Epithelial cell of proximal tubule (primary cell): ENCODE measurements around the gene NMT2. TPM values are rescaled to one million over a fixed set of nuclear protein-coding genes. Genes with fewer than 3 reads are reported as not detected.

Experiments
- DNase-seq: peaks from one replicate; pipeline ENCODE4 v3.0.0-alpha.2; 2011; ENCODE audit warnings: low read depth
- H3K4me3 ChIP-seq: 2 replicates; pipeline ENCODE4 v1.5.1; 2011; ENCODE audit warnings: low read depth, mild to moderate bottlenecking, low read length
- CTCF ChIP-seq: conservative IDR thresholded peaks from 2 replicates; pipeline ENCODE4 v1.5.1; 2012; ENCODE audit warnings: low read depth, mild to moderate bottlenecking, low read length
- total RNA-seq: library from RNA; depleted of rRNA; stranded (reverse); fragments of >200 nt; gene quantifications from 2 replicates; pipeline ENCODE4 v1.2.3, GENCODE V29; 2015

NMT2 gene
- total RNA-seq, 1 donor from 2014 or later = 28.5 TPM

- TF ChIP-seq CTCF = no peak
- H3K4me3 ChIP-seq = peak overlapping the region; percentile 83
- DNase-seq = no peak
Observed at GRCh38 chr10:15096661-15097010, 71.9 kb downstream of the NMT2 start.

GRCh38 chr10:15092855-15093408 is 75.6 kb downstream of the NMT2 start:
- no peak for DNase-seq
- no peak overlapping the region for H3K4me3 ChIP-seq
- TF ChIP-seq CTCF = no peak

GRCh38 chr10:15091418-15091817 is 77.1 kb downstream of the NMT2 start:
- no peak for DNase-seq
- no peak overlapping the region for H3K4me3 ChIP-seq
- TF ChIP-seq CTCF = no peak

DNA sequence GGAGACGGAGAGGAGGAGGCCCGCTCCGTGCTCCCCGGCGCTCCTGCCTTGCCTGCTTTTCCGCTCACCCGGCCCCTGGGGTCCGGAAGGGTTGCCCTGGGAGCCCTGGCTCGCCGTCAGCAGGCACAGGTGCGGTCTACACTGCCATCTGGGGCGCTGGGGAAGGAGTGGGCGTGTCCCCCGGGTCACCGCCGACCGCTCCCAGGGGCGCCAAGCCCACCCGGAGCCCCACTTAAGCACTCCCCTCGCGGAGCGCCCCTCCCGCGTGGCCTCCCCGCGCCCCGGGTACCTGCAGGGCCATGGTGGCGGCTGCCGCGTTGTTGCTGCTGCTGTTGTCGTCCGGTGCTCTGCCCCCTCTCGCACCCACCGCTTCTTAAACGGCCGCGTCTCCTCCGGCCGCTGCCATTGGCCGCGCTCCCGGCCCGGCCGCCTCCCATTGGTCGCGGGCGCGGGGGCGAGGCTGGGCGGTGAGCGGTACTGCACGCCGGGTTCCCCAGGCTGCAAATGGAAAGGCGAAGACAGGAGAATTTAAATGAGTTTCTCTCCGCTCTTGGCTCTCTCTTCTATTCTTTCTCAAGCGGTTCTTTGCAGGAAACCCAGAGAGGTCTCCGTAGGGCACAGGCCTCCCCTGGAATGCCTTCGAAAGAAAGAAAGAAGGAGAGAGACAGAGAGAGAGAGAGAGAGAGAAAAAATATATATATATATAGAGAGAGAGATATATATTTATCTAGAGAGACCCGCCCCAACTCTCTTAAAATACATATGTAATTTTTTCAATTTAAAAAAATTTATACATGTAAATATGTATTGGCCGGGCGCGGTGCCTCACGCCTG is 79.8 kb downstream of the NMT2 start, which contains the start of gene ACBD7:
Gene ACBD7, minus strand, starts transcription at position 349 of the 834 bp plus-strand sequence. Its CDS starts 48 bp downstream, at position 301.
- no peak for DNase-seq
- TF ChIP-seq CTCF = peak; percentile 15
- peak within 1 kb of the TSS; percentile 67 for H3K4me3 ChIP-seq

- DNase-seq = peak; percentile 93
- no peak for TF ChIP-seq CTCF
- H3K4me3 ChIP-seq = peak overlapping the region; percentile 60
Observed at GRCh38 chr10:15084502-15084922, 84.0 kb downstream of the NMT2 start.

GRCh38 chr10:15083674-15084501 is 84.6 kb downstream of the NMT2 start:
- DNase-seq = no peak
- H3K4me3 ChIP-seq = peak overlapping the region; percentile 60
- TF ChIP-seq CTCF = peak; percentile 26
